ENCODE measurements around the gene SPIRE1.

DNA sequence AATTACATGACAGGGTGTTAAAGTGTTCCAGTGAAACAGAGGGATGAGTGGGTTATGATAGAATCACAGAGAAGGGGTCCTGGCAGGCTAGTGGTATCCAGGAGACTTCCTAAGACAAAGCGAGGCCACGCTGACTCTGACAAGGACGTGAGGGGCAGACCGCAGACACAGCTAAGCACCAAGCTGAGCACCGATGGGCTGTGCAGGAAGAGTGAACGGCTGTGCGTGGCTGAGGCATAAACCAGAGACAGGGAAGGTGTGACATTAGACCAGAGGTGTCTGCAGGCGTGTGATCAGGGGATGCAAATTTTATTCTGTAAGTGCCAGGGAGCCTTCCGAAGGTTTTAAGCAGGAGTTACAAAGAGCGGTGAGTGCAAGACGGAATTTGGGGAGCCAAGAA lies 180.3 kb downstream of the SPIRE1 start:
- TF ChIP-seq EZH2phosphoT487 (IDR thresholded peaks at IDR 0.05; ENCODE audit: insufficient read depth, low read depth) (no peak), EZH2 (IDR thresholded peaks at IDR 0.05; ENCODE audit: insufficient read depth, poor library complexity, severe bottlenecking) (no peak)

Data from GM23248 (cell line).